Fibroblast of skin of right quadriceps (primary cell): Measurements from ENCODE around the gene TMEM120B.
A peak's percentile ranks its signal among the peaks of the same experiment; 100 is the strongest.
"Not testable (repeated sequence)": the region's sequence is repeated elsewhere in the genome, so short reads cannot be mapped to it uniquely, and the experiment has no call there.

ENCODE experiments used
- DNase-seq: peaks from one replicate; pipeline ENCODE4 v3.0.0-alpha.2; 2013

TMEM120B gene

GRCh38 chr12:121748571-121749265 lies 36.2 kb downstream of the TMEM120B start:
- DNase-seq, result peak; percentile 89

DNA sequence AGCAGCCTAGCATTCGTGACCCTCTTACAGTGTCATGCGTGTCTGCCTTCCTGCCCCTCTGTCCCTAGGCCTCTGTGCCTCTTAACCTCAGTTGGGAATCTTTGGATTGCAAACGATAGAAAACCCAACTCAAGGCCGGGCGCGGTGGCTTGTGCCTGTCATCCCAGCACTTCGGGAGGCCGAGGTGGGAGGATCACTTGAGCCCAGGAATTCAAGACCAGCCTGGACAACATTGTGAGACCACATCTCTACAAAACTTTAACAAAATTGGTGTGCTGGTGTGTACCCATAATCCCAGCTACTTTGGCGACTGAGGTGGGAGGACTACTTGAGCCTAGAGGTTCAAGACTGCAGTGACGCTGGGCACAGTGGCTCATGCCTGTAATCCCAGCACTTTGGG lies 36.7 kb downstream of the TMEM120B start:
- no peak for DNase-seq

DNA sequence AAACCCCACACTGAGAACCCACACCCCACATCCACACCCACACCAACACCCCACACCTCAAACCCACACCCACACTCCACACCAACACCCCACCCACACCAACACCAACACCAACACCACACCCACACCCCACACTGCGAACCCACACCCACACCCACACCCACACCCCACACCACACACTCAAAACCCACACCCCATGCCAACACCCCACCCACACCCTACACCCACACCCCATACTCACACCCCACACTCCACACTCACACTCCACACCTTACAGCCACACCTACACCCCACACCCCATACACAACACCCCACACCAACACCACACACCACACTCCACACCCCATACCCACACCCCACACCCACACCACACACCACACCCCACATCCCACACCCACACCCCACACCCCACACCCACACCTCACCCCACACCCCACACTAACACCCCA lies 38.0 kb downstream of the TMEM120B start:
- DNase-seq, result no peak

- DNase-seq, result no peak
These were observed 38.5 kb downstream of the TMEM120B start for GRCh38 chr12:121751034-121751433.

- DNase-seq, result no peak
These were observed 39.3 kb downstream of the TMEM120B start for GRCh38 chr12:121751749-121752351.

- DNase-seq, result no peak
These were observed 41.3 kb downstream of the TMEM120B start for GRCh38 chr12:121753844-121754264.

- no peak for DNase-seq
These were observed 42.3 kb downstream of the TMEM120B start for GRCh38 chr12:121754836-121755235.

DNA sequence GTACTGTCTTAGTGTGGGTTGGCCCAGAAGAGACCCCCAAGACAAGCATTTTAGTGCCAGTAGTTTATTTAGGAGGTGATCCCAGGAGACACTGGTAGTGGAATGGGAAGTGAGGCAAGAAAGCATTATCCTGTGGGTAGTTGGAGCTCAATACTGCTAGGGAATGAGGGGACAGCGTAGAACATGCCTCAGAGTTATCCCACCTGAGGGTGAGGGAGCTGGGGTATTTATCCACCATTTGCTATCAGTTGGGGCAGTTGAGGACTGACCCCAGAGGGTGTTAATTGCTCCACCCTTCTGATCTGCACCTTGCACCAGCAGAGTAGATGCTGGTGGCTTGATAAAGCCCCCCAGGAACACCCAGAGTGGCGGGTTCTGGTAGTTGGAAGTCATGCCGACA lies 43.0 kb downstream of the TMEM120B start:
- no peak for DNase-seq

- not testable (repeated sequence) for DNase-seq
These were observed 46.0 kb downstream of the TMEM120B start for GRCh38 chr12:121758536-121758935.

- DNase-seq, result no peak
These were observed 49.7 kb downstream of the TMEM120B start for GRCh38 chr12:121762269-121762668.

DNA sequence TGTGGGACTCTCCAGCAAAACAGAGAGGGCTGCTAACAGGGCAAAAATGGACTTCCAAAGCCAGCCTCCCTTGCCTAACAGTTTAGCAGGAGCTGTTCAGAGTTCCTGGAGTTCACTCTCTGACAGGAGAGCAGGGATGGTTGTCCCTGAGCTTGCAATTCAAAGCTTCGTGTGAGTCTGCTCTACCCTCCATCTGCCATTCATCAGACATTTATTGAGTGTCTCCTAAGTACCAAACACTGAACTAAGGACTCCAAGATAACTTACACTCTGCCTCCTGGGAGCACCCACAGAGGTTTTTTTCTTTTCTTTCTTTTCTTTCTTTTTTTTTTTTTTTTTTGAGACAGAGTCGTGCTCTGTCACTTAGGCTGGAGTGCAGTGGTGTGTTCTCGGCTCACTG lies 52.3 kb downstream of the TMEM120B start:
- DNase-seq, result no peak

- DNase-seq, result peak; percentile 91
These were observed 53.0 kb downstream of the TMEM120B start for GRCh38 chr12:121765573-121765972.

GRCh38 chr12:121766290-121767039 lies 53.9 kb downstream of the TMEM120B start:
- DNase-seq, result no peak

DNA sequence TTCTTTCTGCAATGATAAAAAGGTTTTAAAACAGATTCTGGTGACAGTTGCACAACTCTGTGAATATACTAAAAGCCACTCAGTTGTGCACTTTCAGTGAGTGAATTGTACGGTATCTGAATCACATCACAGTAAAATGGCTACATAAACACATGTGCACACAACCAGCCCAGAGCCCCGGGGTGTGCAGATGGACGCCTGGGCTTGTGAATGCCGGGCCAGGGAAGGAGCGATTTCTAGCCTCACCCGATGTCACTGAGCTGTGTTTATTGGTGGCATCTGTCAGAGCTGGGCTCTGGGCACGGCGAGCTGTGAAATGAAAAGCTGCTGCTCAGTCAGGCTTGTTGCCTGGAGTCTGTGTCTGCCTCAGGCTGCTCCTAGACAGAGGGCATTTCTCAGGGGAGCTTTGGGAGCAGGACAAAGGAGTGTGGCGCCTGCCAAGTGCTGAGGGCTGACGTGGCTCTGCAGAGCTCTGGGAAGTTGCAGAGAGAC lies 55.0 kb downstream of the TMEM120B start:
- DNase-seq, result peak; percentile 54

GRCh38 chr12:121769297-121769830 lies 56.8 kb downstream of the TMEM120B start:
- no peak for DNase-seq

DNA sequence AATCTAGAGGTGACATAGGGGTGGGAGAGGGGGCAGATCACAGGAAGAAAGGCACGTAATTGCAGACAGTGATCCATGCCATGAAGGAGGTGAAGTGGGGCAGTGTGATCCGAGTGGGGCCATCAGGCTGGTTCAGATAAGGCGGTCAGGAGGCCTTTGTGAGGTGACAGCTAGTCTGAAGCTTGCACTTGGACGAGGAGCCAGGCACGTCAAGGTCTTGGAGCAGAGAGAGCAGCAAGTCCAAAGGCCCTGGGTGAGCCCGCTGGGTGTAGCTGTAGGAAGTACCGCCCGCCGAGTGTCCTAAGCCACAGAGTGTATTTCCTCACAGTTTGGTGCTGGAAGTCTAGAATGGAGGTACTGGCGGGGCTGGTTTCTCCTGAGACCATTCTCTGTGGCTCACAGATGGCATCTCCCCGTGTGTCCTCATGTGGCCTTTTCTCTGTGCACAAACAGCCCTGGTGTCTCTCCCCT lies 57.3 kb downstream of the TMEM120B start:
- no peak for DNase-seq

DNA sequence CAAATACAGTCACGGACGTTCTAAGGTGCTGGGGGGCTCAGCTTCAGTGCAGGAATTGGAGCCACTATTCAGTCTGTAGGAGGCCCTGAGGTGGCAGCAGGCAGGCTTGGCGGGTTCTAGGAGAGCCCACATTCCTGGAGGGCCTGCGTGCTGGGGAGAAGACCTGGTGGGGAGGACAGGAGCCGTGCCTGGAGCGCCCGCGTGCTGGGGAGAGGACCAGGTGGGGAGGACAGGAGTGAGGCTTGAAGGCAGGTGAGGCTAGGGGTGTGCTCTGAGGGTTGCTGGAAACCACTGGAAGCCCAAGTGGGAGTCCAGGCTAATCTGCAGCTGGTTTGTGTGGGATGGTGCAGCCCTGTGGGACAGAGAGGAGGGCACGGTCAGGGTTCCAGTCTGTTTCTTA lies 57.8 kb downstream of the TMEM120B start:
- DNase-seq, result no peak

DNA sequence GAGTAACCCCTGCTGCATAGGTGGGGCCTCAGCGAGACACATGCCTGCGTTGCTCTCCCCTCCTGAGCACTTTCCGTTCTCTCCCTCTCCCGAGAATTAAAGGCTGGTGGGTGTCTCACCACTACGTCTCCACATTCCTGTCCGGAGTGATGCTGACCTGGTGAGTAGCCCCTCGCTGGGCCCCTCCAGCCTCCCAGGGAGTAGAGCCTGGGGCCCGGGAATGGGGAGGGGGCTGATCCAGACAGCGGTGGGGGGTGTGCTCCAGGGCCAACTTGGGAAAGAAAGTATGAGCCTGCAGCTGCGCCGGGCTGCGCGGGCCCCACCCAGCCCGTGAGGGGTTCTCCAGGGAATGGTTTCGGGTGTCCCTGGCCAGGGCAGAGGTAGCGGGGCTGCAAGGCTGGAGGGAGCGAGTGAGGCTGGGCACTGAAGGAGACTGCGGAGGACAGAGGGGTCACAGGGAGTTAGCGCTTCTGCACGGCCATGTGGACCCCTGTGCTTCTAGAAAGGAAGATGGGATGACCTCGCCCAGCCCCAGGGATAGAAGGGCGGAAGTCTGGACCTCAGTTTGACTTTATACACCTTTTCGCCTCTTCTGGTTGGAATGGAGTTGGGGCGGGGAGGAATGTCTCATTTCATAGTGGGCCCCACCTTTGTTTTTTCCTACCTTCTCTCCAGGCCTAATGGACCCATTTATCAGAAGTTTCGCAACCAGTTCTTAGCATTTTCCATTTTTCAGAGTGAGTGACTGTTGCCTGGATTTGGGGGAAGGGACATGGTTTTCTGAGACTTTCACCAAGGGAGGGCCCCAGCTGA lies 58.5 kb downstream of the TMEM120B start:
- no peak for DNase-seq

DNA sequence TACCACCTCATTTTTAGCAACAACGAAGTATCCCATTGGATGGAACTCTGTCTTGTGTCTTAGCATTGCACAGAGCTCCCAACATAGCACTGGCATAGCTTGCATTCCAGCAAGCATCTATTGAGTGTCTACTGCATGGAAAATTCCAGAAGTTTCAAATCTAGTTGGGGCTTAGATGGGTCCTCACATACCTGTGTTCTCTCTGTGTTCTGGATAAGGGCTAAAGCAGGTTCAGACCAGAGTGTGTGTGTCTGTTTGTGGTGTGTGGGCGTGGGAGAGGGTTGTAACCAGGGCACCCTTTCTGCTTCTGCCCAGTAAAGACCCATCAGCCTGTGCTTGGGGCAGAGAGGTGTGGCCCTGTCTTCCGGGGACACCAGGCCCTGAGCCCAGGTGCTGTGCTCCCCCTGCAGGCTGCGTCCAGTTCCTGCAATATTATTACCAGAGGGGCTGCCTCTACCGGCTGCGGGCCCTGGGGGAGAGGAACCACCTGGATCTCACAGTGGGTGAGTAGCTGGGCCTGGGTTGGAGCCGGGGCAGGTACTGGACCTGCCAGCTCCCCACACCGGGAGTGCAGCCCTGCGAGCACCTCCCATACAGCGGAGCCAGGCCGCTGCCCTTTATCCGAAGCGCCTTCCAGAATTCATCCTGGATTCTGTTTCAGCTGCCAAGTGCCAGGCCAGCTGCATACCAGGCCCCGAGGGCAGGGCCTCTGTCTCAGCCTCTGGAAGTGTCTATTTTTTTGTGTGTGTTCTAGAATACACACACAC lies 60.6 kb downstream of the TMEM120B start:
- peak; percentile 45 for DNase-seq

GRCh38 chr12:121774968-121775474 lies 62.5 kb downstream of the TMEM120B start:
- DNase-seq, result no peak

DNA sequence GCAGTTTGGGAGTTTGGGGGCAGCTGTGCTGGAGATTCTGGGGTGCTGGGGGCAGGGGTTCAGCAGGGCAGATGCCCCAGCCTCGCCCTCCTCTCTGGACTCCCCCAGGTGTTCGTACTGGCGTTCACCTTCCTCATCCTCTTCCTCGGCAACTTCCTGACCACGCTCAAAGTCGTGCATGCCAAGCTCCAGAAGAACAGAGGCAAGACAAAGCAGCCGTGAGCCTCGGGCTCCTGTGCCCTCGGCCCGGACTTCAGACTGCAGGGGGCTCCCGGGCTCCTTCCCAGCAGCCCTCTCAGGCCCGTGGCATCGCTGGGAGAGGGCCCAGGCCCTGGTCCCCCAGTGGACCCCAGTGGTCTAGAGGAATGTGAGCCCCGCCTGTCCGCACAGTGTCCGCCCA lies 62.9 kb downstream of the TMEM120B start:
- no peak for DNase-seq
